Vagina (tissue), 2 donors: ENCODE data around the gene ACSL1.

Experiments
- POLR2AphosphoS5 ChIP-seq, 2 donors: sonication (generic); formaldehyde crosslinking; IDR thresholded peaks; one replicate each; pipeline ENCODE4 v1.9.0; 2017; ENCODE audit warnings: antibody characterized with exemption in 2 of 2, mild to moderate bottlenecking in 2 of 2, low read depth in 1 of 2; ENCODE audit not compliant: insufficient read depth in 1 of 2
- TF ChIP-seq, protein P1 (sequence below), 3 experiments: fragments of 450-650 bp in 2 of 3; fragments of 200-600 bp in 1 of 3; sonication (generic) in 1 of 3; IDR thresholded peaks; one replicate each; pipeline ENCODE4 v1.5.1; 2017 to 2019; ENCODE audit warnings: antibody characterized with exemption in 3 of 3, mild to moderate bottlenecking in 2 of 3, moderate library complexity in 2 of 3

DNA sequence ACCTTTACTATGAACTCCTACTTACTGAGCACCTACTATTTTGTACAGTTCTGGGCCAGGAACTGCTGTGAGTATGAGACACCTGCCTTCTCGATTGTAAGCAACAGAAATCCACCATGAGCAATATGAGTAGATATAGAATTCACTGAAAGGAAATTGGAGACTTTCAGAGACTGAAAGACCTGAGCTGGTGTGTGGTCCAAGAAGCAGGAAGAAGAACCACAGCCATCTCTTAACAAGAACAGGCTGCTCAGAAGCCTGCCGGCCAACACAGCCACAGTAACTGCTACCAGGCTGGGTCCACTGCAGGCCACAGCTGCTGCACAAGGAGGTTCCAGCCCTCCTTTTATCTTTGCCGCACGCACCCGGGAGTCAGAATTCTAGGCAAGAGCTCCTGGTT is 10.8 kb upstream of the ACSL1 start:
- TF ChIP-seq, protein P1, sequence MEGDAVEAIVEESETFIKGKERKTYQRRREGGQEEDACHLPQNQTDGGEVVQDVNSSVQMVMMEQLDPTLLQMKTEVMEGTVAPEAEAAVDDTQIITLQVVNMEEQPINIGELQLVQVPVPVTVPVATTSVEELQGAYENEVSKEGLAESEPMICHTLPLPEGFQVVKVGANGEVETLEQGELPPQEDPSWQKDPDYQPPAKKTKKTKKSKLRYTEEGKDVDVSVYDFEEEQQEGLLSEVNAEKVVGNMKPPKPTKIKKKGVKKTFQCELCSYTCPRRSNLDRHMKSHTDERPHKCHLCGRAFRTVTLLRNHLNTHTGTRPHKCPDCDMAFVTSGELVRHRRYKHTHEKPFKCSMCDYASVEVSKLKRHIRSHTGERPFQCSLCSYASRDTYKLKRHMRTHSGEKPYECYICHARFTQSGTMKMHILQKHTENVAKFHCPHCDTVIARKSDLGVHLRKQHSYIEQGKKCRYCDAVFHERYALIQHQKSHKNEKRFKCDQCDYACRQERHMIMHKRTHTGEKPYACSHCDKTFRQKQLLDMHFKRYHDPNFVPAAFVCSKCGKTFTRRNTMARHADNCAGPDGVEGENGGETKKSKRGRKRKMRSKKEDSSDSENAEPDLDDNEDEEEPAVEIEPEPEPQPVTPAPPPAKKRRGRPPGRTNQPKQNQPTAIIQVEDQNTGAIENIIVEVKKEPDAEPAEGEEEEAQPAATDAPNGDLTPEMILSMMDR (IDR thresholded peaks at IDR 0.05) = no peak
- TF ChIP-seq POLR2AphosphoS5 (IDR thresholded peaks at IDR 0.05; ENCODE audit: insufficient read depth in 1 of 2, low read depth in 1 of 2) = no peak
